Daoy (cell line): ENCODE measurements around the gene FTCD. TPM values are rescaled to one million over a fixed set of nuclear protein-coding genes. Genes with fewer than 3 reads are reported as not detected.
"Not testable (repeated sequence)": the region's sequence is repeated elsewhere in the genome, so short reads cannot be mapped to it uniquely, and the experiment has no call there.

ENCODE experiments used
- DNase-seq: peaks from one replicate; pipeline ENCODE4 v3.0.0-alpha.2; 2015; ENCODE audit warnings: low read depth
- total RNA-seq: library from RNA; depleted of rRNA; stranded (reverse); fragments of >200 nt; shearing (Covaris generic); gene quantifications from 2 replicates; pipeline ENCODE4 v1.2.3, GENCODE V29; 2014

The FTCD gene
- total RNA-seq, 1 experiment from 2014 or later, result 0.34 TPM

GRCh38 chr21:46111857-46112724 is 43.3 kb downstream of the FTCD start:
- peak; percentile 7 for DNase-seq

- no peak for DNase-seq
These were observed 44.2 kb downstream of the FTCD start for GRCh38 chr21:46111193-46111571.

- no peak for DNase-seq
These were observed 44.7 kb downstream of the FTCD start for GRCh38 chr21:46110499-46111192.

- no peak for DNase-seq
These were observed 45.8 kb downstream of the FTCD start for GRCh38 chr21:46109313-46110221.

- DNase-seq, result no peak
These were observed 46.5 kb downstream of the FTCD start for GRCh38 chr21:46108827-46109312.

- not testable (repeated sequence) for DNase-seq
These were observed 48.0 kb downstream of the FTCD start for GRCh38 chr21:46107376-46107775.

GRCh38 chr21:46104104-46104503 is 51.3 kb downstream of the FTCD start:
- DNase-seq, result no peak

GRCh38 chr21:46100906-46101305 is 54.5 kb downstream of the FTCD start:
- DNase-seq, result peak; percentile 7

GRCh38 chr21:46100426-46100825 is 55.0 kb downstream of the FTCD start:
- peak; percentile 71 for DNase-seq

- peak; percentile 20 for DNase-seq
These were observed 55.4 kb downstream of the FTCD start for GRCh38 chr21:46100020-46100419.

- peak; percentile 74 for DNase-seq
These were observed 55.9 kb downstream of the FTCD start for GRCh38 chr21:46099476-46099875.

GRCh38 chr21:46098303-46099141 is 56.9 kb downstream of the FTCD start:
- DNase-seq, result peak; percentile 49

- DNase-seq, result peak; percentile 88
These were observed 57.8 kb downstream of the FTCD start, which contains the start of gene COL6A2 for GRCh38 chr21:46097336-46098293. TSS of gene COL6A2 (plus strand) at chr21:46098112.

- peak; percentile 18 for DNase-seq
These were observed 58.6 kb downstream of the FTCD start for GRCh38 chr21:46096596-46097335.

GRCh38 chr21:46095814-46096595 is 59.4 kb downstream of the FTCD start:
- DNase-seq, result no peak

GRCh38 chr21:46095083-46095719 is 60.2 kb downstream of the FTCD start:
- DNase-seq, result no peak

- no peak for DNase-seq
These were observed 60.8 kb downstream of the FTCD start for GRCh38 chr21:46094401-46095082.
